ELF-1 (cell line): ENCODE data around the gene RABGEF1.
"Not testable (repeated sequence)": the region's sequence is repeated elsewhere in the genome, so short reads cannot be mapped to it uniquely, and the experiment has no call there.

Source experiments
- DNase-seq: peaks from one replicate; pipeline ENCODE4 v3.0.0-alpha.2; 2016; ENCODE audit warnings: low read depth, low spot score

RABGEF1 gene

DNA sequence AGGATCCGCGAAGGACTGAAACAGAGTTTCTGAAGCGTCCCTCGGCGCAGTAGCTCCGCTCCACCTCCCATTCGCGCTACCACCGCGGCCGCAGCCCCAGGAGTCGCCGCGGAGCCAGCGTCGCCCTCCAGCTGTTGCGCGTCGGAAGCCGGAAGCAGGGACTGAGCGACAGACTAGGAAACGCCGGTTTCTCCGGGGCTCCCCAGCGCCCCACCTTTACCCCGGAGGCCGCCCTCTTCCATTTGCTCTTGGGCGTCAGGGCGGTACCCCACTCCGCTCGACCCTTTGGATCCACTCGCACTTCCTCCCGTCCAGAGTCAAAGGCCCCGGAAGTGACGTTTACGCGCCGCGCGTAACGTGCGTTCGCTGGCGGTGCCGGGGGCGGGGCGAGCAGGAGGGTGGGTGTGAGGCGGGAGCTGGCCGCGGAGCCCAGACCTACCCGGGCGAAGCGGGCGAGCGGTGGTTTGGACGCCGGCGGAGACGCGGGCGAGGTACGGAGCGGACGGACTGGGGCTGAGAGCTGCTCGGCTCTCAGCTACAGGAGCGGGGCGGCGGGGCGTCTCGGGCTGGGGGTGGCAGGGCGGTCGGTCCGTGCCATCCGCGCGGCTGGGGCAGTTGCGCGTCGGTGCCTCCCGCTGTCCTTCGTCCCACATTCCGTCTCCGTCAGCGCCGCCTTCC, at the start of gene RABGEF1:
Gene RABGEF1 (plus strand): TSS at position 432 of the 678 bp plus-strand sequence. CDS start 31,167 bp downstream, outside the sequence.
- peak; percentile 95 for DNase-seq

DNA sequence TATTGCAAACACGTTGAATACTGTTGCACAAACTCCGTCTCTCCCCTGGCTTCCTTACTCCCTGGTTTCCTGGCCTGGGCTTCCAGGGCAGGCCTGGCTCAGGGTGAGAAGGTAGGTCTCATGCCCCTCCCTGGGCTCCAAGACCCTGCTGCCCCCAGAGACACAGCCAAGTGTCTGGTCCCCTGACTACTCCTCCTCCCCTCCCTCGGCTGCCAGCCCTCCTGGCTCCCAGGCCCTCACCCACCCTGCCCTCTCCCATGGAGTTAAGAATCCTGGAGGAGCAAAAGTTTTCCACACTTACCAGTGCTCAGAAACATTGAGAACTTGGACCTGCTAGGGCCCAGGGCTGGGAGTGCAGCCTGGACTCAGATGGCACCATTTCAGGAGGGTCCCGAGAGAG, 47.2 kb upstream of the RABGEF1 start:
- no peak for DNase-seq

DNA sequence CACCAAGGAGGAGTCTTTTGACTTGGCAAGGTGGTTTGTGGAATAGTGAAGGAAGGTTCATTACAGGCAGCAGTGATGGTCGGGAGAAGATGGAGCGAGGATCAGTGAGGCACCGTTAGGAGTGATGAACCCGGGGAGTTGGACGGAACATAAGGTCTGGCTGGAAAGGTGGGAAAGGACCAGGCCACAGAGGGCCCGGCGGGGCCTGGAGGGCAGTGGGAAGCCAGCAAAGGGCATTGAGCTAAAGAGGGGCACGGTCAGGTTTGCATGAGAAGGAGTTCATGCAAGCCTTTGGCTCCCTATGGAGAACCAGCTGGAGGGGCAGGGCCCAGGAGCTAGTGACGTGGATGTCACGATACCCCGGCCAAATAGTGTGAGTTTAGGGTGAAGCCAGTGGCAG, 46.2 kb upstream of the RABGEF1 start:
- DNase-seq, result no peak

DNA sequence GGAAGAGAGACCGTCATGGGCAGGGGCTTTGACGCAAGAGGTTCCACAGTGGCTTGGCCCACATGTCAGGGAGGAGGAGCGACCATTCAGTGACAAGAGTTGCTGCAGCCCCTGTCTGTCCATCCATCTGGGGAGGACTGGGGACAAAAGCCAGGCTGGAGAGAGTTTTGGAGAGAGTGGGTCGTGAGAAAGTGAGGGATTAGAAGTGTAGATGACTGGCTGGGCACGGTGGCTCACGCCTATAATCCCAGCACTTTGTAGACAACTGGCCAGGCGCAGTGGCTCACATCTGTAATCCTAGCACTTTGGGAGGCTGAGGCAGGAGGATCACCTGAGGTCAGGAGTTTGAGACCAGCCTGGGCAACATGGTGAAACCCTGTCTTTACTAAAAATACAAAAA, 45.1 kb upstream of the RABGEF1 start:
- not testable (repeated sequence) for DNase-seq

GRCh38 chr7:66696134-66696533, 44.4 kb upstream of the RABGEF1 start:
- not testable (repeated sequence) for DNase-seq

- DNase-seq, result no peak
Measured at GRCh38 chr7:66696774-66697191, 43.8 kb upstream of the RABGEF1 start.

DNA sequence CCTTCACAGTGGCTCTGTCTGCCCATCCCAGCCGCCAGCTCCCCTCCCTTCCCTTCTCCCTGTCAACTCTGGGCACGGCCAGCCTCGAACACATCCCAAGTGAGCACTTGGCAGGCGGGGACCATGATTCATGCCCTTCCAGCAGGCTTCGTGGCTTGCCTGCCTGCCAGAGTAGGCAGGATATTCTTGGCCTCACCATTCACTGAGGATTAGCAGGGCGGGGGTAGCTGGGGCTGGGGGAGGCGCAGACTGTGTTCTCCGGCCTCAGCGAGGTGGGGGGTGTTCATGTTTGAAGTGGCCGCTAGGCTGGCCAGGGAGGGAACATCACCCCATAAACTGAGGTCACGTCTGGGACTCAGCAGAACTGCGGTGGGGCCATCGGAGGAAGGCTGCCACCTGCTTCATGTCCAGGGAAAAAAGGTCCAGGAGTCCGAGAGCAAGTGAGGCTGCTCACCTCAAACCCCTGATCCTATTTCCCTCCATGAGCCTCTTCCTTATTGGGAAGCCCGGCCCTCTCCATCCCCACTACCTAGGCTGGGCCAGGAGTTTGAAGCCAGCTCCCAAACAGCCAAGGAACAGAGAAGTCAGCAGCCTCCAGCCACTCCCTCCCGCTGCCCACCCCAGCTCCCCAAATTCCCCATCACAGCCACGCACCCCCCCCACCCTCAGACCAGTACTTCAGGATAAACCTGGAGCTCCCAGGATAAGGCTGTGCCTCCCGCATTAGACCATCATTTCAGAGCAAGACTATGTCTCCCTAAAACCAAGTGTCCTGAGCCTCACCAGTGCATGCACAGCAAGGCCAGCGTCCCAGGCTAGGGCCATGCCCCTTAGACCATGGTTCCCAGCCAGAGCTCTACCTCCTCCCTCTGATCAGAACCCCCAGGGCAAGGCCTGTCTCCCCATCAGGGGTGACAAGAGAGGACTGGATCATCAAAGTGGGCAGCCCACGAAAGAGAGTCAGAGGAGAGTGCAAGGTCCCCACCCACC, 42.8 kb upstream of the RABGEF1 start:
- no peak for DNase-seq

DNA sequence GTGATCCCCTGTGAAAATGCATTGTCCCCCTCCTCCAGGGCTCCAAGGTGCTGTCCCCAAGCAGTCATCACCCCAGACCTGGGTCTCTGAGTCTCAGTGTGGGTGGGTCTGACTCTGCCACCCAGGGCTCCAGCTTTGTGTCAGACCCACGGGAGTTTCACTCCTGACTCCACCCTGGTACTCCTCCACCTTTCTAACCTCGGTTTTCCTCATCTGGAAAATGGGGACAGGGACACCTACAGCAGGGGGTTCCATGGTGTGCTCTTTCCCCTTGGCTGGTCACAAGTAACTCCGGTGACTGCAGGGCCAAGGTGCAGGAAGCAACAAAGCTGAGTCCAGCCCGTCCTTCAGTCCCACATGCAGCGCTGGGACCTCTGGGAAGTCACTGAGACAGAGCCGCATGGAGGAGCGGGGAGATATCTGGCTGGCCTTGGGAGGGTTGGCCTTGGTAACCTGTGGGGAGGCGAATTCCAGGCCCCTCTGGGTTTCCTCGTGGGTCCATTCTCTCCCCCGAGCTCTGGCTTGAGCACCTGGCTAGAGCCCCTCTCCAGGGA, 41.8 kb upstream of the RABGEF1 start:
- no peak for DNase-seq

- DNase-seq, result no peak
Measured at GRCh38 chr7:66699998-66700397, 40.5 kb upstream of the RABGEF1 start.

DNA sequence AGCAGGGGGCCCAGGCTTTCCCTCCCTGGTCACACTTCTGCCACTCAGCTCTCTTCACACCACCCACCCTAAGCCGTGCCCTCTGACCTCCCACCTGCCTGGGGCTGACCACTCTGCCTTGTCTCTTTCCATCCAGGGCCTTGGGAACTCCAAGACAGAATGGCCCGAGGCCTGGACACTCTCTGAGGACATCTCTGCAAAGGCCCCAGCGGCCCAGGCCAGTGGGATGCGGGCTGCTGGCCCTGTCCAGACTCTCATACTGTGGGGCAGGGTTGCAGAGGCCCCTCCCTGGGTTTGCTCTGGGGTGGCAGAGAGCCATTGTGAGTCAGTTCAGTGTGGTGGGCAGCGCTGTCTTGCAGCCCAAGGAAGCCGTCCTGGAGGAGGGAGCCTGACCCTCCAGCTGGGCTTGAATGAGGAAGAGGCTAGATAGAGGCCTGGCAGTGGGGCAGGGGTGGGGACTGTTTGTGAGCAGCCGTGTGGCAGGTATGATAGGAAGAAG, 39.9 kb upstream of the RABGEF1 start:
- no peak for DNase-seq

- DNase-seq, result no peak
Measured at GRCh38 chr7:66707825-66708224, 32.7 kb upstream of the RABGEF1 start.

- not testable (repeated sequence) for DNase-seq
Measured at GRCh38 chr7:66710752-66711151, 29.8 kb upstream of the RABGEF1 start.

DNA sequence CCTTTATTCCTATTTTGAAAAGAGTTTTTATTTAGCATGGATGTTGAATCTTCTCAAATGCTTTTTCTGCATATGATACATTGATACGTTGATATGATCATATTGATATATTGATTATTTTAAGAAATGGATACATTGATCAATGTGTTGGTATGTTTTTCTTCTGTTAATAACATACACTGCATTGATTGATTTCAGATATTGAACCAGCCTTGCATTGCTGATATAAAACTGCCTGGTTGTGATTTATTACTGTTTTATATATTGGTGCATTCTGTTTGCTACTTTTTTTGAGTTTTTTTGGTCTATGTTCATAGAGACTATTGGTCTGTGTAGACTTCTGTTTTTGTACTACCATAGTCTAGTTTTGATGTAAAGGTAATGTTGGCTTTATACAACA, 26.8 kb upstream of the RABGEF1 start:
- DNase-seq, result no peak

GRCh38 chr7:66716634-66717033, 23.9 kb upstream of the RABGEF1 start:
- DNase-seq, result not testable (repeated sequence)

GRCh38 chr7:66720561-66720960, 20.0 kb upstream of the RABGEF1 start:
- no peak for DNase-seq

- DNase-seq, result no peak
Measured at GRCh38 chr7:66725843-66726242, 14.7 kb upstream of the RABGEF1 start.

DNA sequence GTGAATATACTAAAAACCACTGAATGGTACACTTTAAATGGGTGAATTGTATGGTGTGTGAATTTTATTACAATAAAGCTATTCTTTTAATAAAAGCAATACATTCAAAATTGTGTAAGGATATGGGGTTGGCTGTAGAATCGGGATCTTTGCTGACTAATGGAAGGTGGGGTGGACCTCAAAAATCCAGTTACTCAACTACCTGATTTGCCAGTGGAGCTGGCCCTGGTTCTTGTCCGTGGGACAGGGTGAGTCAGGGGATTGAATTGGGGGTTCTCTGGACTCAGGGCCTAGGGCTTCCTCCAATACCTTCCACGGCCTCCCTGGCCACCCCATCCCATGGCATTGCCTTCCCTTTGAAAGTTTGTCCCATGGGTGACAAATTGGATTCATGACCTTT, 13.5 kb upstream of the RABGEF1 start:
- no peak for DNase-seq

DNA sequence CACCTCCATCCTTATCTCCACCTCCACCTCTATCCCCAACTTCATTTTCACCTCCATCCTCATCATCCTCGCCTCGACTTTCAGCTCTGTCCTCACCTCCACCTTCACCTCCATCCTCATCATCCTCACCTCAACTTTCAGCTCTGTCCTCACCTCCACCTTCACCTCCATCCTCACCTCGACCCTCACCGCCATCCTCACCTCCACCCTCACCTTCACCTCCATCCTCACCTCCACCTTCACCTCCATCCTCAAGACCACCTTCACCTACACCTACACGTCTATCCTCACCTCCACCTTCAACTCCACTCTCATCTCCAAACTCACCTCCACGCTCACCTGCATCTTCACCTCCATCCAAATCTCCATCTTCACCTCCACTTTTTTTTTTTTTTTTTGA, 12.0 kb upstream of the RABGEF1 start:
- DNase-seq, result no peak

- DNase-seq, result no peak
Measured at GRCh38 chr7:66729274-66729673, 11.3 kb upstream of the RABGEF1 start.

DNA sequence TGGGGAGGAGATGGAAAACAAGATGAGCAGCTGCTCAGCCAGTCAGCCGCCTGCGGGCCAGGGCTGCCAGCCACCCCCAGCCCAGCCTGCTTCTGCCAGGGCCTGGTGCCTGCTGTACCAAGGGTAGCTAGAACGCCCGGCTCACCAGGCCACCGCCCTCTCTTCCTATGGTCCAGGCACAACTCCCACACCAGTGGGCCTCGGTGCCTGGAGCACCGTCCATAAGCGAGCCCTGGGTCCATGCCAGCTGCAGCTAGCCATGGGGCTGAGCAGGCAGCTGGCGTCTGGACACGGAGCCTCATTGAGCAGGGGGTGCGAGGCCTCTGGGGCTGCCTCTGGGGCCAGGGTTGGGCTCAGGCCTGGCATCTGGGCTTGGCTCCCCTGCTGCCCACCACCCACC, 8.5 kb upstream of the RABGEF1 start:
- DNase-seq, result no peak

GRCh38 chr7:66732439-66732838, 8.1 kb upstream of the RABGEF1 start:
- DNase-seq, result no peak

- DNase-seq, result no peak
Measured at GRCh38 chr7:66734006-66734405, 6.5 kb upstream of the RABGEF1 start.
